CD4-positive, alpha-beta T cell treated with Interleukin-1 beta for 1 hour (primary cell): ENCODE results near the gene GFY.
"Not testable (repeated sequence)": the region's sequence is repeated elsewhere in the genome, so short reads cannot be mapped to it uniquely, and the experiment has no call there.

Experiments used
- DNase-seq, 2 donors: peaks; one replicate each; pipeline ENCODE4 v3.0.0-alpha.2; 2020 to 2022

Gene GFY

DNA sequence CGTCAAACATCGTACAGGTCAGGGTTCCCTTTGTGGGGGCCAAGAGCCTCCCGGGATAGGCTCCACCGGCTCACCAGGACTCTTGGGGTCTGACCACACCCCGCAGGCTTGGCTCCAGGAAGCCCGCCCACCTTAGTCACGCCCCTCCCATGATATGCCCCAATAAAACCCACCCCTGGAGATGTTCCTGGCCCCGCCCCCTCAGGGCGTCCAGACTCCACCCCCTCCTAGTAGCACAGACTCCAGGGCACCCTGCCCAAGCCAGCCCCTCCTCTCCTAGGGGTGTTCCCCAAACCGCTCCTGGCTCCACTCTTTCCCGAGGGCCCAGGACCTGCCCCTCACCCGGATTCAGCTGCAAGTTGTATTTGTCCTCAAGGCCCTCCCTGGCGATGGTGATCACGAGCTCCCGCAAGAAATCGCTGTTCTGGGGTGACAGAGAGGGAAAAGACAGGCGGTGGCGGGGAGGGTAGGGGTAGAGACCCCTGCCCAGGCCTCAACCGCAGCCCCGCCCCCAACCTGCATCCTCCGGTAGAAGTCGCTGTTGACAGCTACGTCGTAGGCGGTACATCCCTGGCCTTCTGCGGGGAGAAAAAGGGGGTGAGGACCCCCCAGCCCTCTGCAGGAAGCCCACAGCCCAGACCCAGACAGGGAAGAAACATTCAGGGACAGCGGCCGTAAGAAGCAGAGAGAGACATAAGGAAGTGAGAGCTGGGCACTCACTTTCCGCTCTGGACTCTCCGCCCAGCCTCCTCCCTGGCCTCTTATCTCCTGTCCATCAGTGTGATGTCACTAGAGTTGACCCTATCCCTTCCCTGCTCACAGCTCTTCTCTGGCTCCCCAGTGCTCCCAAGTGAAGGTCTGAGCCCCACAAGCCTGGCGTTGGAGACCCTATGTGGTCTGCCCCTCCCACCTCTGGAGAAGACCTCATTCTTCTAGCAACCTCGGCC, 22.6 kb downstream of the GFY start:
- DNase-seq = peak in 1 of 2 donors; percentile 19

DNA sequence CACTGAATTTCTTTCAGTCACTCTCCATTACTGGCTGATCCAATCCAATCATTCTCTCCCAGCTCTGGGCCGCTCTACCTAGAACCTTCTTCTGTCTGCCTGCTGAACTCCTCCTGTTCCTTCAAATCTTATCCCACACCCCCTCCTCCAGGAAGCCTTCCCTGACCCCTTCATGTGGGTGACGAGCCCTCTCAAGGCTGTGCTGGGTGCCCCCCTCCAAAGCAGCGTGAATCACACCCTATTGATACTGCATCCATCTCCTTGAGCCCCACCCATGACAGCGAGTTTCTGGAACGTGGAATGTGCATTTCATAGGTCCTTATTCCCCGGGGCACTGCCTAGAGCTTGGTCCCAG, 23.2 kb downstream of the GFY start:
- no peak for DNase-seq

DNA sequence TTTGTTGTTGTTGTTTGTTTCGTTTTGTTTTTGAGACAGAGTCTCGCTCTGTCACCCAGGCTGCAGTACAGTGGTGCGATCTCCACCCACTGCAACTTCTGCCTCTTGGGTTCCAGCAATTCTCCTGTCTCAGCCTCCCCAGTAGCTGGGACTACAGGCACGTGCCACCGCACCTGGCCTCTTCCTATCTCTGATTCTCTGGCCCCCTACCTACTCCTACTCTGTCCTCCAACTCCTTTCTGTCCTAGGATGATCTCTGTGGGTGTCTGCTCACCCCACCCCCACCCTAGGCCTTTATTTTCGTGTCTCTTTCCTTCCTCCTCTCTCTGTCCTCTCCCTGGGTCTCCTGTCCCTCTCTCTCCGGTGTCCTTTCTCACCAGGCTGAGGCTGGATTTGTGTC, 25.2 kb downstream of the GFY start:
- no peak for DNase-seq

DNA sequence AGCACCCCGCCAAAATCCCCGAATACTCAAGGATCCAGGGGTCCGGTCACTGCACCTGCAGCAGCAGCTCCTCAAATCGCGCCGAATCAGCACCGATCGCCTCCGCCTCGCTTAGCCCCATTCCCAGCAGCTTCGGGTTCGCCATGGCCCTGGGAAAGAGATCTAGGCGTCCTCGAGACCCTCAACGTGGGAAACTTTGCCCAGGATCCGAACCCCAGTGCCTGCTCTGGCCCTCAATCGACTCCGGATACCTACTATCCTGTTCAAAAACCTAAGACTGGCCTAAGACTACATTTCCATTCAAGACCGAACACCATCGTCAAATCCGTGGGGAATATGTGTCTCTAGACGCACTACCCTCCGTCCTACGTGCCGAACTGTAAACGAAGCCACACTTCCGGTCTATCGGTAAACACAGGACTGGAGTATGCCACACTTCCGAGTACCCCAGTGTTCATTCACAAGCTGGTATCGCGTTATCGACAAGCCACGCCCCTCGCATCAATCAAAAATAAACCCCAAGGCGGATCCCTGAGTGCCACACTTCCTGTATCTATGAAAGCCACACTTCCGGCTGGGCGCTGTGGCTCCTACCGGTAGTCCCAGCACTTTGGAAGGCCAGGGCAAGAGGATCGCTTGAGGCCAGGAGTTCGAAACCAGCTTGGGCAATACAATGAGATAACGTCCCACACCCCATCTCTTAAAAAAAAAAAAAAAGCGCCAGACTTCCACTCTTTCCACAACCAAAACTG, 26.4 kb downstream of the GFY start, which contains the start of gene PIH1D1:
TSS of gene PIH1D1 (minus strand) at position 385 of the 752 bp plus-strand sequence. CDS start at position 145, 240 bp downstream.
- DNase-seq = peak; percentile 98

DNA sequence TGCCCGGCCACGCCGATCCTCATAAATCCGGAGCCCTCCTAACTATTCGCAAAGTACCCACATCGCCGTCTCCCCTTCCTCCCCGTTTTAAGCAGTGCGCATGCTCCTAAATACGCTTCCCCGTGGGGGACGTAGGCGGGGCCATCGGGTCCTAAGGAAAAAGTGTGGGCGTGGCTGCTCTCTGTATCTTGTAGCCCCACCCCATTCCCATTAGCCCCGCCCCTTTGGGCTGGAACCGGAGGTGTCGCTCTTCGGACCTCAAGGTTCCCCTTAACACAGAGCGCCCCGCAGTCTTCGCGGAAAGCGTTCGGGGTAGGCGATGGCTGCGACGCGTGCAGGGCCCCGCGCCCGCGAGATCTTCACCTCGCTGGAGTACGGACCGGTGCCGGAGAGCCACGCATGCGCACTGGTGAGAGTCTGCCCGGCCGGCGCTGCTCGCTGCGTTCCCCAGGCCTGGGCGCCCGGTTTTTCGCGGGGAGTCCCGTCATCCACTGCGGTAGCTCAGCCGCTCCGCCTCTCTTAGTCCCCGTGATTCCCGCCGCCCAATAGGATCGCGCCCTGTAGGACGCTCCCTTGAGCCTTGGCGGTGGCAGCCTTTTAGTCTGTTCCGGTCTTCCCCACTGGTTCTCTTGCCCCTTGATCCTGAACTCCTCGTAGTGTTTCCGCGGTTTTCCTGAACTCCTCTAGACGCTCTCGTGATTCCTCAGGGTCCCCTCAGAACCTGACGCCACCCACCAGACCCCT, 28.0 kb downstream of the GFY start, which contains the start of gene ALDH16A1:
TSS of gene ALDH16A1 (plus strand) at position 213 of the 744 bp plus-strand sequence. CDS start at position 320, 107 bp downstream.
- peak; percentile 98 for DNase-seq

DNA sequence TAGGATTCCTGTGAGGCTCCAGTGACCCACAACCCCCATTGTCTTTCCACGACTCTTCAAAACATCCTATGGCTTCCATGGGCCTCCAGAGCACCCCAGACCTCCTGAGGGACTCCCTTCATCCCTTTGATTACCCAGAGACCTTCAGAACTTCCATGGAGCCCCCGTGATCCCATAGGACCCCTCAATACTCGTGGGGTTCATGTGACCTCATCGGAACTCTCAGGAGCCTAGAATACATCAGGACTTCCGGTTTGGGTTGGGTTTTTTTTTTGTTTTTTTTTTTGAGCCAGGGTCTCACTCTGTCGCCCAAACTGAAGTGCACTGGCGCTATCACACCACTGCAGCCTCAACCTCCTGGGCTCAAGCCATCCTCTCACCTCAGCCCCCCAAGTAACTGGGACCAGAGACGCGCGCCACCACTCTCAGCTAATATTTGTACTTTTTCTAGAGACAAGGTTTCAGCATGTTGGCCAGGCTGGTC, 28.6 kb downstream of the GFY start:
- peak; percentile 50 to 51 for DNase-seq

DNA sequence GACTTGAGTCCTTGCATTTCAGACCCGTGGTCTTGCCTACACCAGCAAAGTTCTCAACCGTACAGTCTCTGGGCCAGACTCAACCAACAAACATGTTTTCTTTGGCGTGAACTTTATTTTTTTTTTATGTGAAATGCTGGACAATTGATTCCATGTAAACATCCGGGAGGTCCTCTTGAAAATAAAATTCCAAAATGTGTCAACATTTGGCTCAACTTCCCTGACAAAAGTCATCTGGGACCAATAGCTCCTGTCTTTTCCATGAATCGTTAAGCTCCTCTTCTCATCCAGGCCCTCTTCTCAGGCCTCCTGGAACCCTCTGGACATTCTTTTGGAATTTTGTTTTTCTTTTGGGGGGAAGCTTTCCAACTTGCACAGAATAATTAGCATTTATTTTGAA, 30.6 kb downstream of the GFY start:
- DNase-seq = no peak

DNA sequence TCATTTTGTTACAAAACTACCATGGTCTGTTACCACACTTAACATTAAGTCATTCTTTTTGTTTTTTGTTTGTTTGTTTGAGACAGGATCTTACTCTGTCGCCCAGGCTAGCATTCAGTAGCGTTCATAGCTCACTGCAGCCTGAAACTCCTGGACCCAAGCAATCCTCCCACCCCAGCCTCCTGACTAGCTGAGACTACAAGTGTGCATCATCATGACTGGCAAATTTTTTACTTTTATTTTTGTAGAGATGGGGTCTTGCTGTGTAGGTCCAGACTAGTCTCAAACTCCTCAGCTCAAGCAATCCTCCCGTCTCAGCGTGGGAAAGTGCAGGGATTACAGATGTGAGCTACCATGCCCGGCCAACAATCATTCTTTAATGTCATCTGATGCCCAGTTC, 31.1 kb downstream of the GFY start:
- DNase-seq = no peak

DNA sequence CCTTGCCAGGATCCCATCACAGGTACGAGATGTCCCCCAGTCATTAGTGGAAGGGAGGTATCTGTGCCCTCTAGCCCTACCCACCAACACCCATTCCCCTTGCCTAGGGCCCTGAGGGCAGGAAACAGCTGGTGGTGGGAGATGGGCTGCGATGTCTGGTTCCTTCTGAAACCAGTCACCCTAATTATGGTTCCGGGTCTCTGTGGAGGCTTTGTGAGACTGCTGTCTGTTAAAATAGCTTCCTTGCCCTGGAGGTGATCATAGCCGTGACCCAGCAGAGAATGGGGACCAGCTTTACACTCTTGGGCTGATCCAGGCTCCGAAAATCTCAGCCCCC, 33.3 kb downstream of the GFY start:
- DNase-seq = no peak

DNA sequence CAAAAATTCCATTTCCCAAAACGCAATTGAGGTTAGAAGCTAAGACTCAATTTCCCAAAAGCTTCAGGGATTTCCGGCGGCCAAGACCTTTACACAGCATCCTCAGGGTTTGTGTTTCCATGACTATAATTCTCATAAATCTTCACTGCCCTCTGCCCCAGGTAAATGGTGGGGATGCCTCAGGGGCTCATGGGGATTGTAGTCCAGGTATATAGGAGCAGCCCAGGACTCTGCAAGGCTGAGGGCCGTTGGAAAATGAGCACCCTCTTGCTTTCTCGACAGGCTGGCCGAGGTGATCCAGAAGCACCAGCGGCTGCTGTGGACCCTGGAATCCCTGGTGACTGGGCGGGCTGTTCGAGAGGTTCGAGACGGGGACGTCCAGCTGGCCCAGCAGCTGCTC, 34.2 kb downstream of the GFY start:
- no peak for DNase-seq

DNA sequence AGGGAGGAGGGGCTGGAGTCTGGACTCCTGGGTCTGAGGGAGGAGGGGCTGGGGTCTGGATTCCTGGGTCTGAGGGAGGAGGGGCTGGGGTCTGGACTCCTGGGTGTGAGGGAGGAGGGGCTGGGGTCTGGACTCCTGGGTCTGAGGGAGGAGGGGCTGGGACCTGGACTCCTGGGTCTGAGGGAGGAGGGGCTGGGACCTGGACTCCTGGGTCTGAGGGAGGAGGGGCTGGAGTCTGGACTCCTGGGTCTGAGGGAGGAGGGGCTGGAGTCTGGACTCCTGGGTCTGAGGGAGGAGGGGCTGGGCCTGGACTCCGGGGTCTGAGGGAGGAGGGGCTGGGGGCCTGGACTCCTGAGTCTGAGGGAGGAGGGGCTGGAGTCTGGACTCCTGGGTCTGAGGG, 35.9 kb downstream of the GFY start:
- DNase-seq = not testable (repeated sequence)

DNA sequence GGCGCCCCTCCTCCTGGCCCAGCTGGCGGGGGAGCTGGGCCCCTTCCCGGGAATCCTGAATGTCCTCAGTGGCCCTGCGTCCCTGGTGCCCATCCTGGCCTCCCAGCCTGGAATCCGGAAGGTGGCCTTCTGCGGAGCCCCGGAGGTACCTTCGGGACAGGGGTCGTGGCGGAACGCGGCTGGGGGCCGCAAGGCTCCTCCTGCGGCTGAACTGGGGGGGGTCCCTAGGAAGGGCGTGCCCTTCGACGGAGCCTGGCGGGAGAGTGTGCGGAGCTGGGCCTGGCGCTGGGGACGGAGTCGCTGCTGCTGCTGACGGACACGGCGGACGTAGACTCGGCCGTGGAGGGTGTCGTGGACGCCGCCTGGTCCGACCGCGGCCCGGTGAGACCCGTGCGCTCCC, 36.5 kb downstream of the GFY start:
- DNase-seq = no peak

DNA sequence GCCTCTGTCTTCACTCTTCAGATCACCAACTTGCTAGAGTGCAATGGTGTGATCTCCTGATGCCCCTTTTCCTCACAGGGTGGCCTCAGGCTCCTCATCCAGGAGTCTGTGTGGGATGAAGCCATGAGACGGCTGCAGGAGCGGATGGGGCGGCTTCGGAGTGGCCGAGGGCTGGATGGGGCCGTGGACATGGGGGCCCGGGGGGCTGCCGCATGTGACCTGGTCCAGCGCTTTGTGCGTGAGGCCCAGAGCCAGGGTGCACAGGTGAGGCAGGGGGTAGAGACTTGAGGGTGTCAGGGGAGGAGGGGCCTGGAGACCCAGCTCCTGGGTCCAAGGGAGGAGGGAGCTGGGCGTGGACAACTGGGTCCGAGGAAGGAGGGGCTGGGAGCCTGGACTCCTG, 37.3 kb downstream of the GFY start:
- DNase-seq = no peak

DNA sequence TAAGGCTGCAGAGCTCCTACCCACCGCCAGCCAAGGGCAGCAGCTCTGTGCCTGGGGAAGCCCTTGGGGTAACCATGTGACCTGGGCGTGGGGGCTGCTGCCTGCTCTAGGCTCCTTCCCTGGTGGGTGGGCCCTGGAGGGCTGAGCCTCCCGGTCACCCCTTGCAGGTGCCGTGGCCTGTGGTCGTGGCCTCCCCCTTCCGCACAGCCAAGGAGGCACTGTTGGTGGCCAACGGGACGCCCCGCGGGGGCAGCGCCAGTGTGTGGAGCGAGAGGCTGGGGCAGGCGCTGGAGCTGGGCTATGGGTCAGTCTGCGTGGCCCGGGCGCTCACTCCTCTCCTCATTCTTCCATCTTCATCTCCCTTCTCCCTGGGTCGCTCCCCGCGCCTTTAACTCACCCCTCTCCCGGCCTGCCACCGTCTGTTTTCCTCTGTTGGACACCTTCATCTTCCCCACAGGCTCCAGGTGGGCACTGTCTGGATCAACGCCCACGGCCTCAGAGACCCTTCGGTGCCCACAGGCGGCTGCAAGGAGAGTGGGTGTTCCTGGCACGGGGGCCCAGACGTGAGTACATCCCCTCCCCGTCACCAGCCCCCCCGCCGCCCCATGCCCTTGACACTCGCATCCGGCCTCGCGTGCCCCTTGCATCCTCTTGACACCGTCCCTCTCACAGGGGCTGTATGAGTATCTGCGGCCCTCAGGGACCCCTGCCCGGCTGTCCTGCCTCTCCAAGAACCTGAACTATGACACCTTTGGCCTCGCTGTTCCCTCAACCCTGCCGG, 39.0 kb downstream of the GFY start:
- no peak for DNase-seq

DNA sequence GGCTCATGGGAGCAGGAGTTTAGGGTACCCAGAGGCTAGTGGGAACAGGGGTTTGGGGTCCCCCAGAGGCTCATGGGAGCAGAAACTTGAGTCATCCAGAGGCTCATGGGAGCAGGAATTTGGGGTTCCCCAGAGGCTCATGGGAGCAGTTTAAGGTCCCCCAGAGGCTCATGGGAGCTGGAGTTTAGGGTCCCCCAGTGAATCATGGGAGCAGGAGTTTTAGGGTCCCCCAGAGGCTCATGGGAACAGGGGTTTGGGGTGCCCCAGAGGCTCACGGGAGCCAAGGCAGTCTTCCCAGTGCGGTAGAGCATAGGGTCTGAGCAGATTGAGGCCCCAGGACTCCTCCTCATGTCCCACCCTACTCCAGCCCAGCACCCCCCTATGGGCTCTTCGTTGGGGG, 40.2 kb downstream of the GFY start:
- no peak for DNase-seq

DNA sequence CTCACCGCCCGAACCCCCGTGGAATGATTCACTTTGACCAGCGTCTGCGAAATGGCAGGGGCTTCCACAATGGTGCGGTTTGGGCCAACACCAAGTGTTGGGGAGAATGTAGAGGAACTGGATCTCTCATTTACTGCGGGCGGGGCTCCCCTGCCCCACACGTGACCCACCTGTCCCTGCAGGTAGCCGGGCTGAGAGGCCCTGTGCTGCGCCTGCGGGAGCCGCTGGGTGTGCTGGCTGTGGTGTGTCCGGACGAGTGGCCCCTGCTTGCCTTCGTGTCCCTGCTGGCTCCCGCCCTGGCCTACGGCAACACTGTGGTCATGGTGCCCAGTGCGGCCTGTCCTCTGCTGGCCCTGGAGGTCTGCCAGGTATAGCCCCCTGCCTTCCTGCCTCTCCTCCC, 43.0 kb downstream of the GFY start:
- DNase-seq = no peak

DNA sequence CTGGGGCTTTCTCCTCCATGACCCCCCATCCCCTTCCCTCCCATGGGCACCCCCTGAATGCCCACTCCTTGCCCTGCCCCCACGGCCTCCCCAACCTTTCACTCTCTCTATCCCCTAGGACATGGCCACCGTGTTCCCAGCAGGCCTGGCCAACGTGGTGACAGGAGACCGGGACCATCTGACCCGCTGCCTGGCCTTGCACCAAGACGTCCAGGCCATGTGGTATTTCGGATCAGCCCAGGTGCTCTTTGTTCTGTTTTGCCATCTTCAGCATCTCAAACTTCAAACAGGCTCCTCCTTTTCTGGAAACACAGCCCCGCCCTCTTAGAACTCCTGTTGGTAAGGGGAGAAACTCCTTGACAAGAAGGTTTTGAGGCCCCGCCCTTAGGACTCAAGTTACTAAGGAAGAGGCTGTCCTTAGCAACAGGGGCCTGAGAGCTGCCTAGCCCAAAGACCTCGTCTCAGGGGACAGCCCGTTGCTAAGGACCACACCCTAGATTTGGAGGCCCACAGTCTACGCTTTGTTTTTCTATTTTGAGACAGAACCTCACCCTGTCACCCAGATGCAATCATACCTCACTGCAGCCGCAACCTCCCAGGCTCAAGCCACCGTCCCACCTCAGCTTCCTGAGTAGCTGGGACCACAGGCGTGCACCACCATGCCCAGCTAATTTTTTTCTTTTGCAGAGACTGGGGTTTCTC, 43.7 kb downstream of the GFY start:
- DNase-seq = peak; percentile 98

DNA sequence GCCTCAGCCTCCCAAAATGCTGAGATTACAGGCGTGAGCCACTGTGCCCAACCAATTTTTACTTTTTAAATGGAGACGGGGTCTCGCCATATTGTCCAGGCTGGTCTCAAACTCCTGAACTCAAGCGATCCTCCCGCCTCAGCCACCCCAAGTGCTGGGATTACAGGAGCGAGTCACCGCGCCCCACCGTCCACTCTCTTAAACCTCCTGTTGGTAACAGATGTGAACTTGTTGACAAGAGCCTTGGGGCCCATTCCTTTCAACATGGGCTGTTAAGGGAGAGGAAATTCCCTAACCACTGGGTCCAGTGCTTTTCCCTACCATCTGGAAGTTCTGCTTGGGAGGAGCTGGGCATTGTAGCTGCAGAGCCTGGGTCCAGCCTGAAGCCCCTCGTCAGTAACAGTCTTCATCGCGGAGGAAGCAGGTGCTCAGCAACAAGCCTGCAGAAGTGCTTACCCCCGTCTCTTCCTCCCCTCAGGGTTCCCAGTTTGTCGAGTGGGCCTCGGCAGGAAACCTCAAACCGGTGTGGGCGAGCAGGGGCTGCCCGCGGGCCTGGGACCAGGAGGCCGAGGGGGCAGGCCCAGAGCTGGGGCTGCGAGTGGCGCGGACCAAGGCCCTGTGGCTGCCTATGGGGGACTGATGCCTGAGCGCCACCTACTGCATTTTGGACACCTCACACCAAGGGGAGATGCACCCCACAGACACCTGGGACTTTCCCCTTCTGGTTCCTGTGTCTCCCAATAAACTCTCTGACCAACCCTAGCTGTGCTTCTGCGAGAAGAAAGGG, 44.8 kb downstream of the GFY start:
- DNase-seq = peak; percentile 93 to 94

DNA sequence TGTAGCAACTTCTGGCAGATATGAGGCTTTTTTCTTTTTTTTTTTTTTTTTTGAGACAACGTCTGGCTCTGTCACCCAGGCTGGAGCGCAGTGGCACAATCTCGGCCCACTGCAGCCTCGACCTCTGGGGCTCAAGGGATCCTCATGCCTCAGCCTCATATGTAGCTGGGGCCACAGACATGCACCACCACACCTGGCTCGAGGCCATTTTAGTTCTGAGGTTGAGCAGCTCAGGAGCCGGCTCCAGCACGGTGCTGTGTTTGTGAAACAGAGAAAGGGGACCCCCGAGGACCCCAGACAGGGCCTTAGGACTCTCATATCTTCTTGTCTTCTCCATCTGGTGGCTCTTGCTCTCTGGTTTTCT, 45.4 kb downstream of the GFY start:
- DNase-seq = no peak

DNA sequence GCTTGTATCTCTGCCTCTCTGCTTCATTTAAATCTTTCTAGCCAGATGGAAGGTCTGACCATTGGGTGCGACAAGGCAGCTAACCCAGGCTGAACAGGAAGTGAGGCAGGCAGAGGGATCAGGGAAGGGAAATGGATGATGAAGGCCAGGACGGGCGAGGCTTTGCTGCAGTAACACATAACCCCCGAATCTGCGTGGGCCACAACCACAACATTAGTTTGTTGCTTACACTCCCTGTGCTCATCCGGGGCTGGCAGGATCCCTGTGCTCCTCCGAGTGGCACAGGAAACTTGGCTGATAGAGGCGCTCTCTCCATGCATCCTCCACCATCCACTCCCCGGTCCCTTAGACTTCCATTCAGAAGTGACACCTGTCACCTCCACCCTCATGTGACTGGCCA, 47.7 kb downstream of the GFY start:
- no peak for DNase-seq

DNA sequence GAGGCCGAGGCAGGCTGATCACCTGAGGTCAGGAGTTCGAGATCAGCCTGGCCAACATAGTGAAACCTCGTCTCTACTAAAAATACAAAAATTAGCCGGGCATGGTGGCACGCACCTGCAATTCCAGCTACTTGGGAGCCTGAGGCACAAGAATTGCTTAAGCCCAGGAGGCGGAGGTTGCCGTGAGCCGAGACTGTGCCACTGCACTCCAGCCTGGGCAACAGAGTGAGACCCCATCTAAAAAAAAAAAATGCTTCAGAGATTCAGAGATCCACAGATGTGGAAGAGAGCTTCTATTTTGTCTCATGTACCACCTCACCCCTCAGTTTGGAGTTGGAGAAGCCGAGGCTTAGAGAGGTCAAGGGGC, 48.3 kb downstream of the GFY start:
- DNase-seq = not testable (repeated sequence)
